OCI-LY1 (cell line): Measurements from ENCODE around the gene PDE9A.

ENCODE experiments used
- H2AFZ ChIP-seq: fragments of 200-600 bp; sonication (generic), shearing (Covaris generic); 2 replicates; pipeline ENCODE4 v1.6.0; 2014; ENCODE audit warnings: antibody characterized with exemption, mild to moderate bottlenecking, low read length
- H3F3A ChIP-seq: fragments of 200-600 bp; sonication (generic), shearing (Covaris generic); 2 replicates; pipeline ENCODE4 v1.6.0; 2014; ENCODE audit warnings: mild to moderate bottlenecking, antibody characterized with exemption, low read length, moderate library complexity; ENCODE audit not compliant: insufficient read depth
- H3K27ac ChIP-seq: fragments of 200-600 bp; sonication (generic); 2 replicates; pipeline ENCODE4 v1.5.1; 2014; ENCODE audit warnings: low read length, mixed run types, mild to moderate bottlenecking, low read depth; ENCODE audit not compliant: poor library complexity, severe bottlenecking
- H3K27me3 ChIP-seq: fragments of 200-600 bp; sonication (generic); 2 replicates; pipeline ENCODE4 v1.6.0; 2014; ENCODE audit warnings: antibody characterized with exemption, mild to moderate bottlenecking, low read length, moderate library complexity; ENCODE audit not compliant: insufficient read depth
- H3K36me3 ChIP-seq: fragments of 200-600 bp; sonication (generic); 2 replicates; pipeline ENCODE4 v1.6.1; 2014; ENCODE audit warnings: mild to moderate bottlenecking, antibody characterized with exemption, low read length, moderate library complexity, mixed read lengths; ENCODE audit not compliant: insufficient read depth
- H3K4me1 ChIP-seq: fragments of 200-600 bp; sonication (generic); 2 replicates; pipeline ENCODE4 v1.5.1; 2014; ENCODE audit warnings: mild to moderate bottlenecking, low read length, moderate library complexity; ENCODE audit not compliant: insufficient read depth, severe bottlenecking
- H3K4me2 ChIP-seq: fragments of 200-600 bp; sonication (generic), shearing (Covaris generic); 2 replicates; pipeline ENCODE4 v1.6.1; 2014; ENCODE audit warnings: low read length
- H3K4me3 ChIP-seq: fragments of 200-600 bp; sonication (generic); 2 replicates; pipeline ENCODE4 v1.5.1; 2014; ENCODE audit warnings: low read length, low read depth, mild to moderate bottlenecking, mixed read lengths; ENCODE audit not compliant: poor library complexity, severe bottlenecking
- H3K79me2 ChIP-seq: fragments of 200-600 bp; shearing (Covaris generic); 2 replicates; pipeline ENCODE4 v1.6.1; 2016; ENCODE audit warnings: mixed run types, low read length, mixed read lengths; ENCODE audit not compliant: insufficient read depth
- H3K9ac ChIP-seq: fragments of 200-600 bp; sonication (generic), shearing (Covaris generic); 2 replicates; pipeline ENCODE4 v1.6.1; 2014; ENCODE audit warnings: mild to moderate bottlenecking, low read length, mixed read lengths
- H3K9me2 ChIP-seq: fragments of 200-600 bp; sonication (generic), shearing (Covaris generic); 2 replicates; pipeline ENCODE4 v1.6.1; 2014; ENCODE audit warnings: low read depth, mild to moderate bottlenecking, low read length, mixed read lengths
- H3K9me3 ChIP-seq: fragments of 200-600 bp; shearing (Covaris generic); 2 replicates; pipeline ENCODE4 v1.6.1; 2014; ENCODE audit warnings: low read length, mixed read lengths
- H4K20me1 ChIP-seq: fragments of 200-600 bp; sonication (generic), shearing (Covaris generic); 2 replicates; pipeline ENCODE4 v1.6.0; 2016; ENCODE audit warnings: mild to moderate bottlenecking, low read length; ENCODE audit not compliant: insufficient read depth
- EZH2 ChIP-seq: fragments of 200-600 bp; sonication (generic), shearing (Covaris generic); IDR thresholded peaks from 2 replicates; pipeline ENCODE4 v1.8.0; 2017; ENCODE audit warnings: borderline replicate concordance, mixed run types, mild to moderate bottlenecking, antibody characterized with exemption, low read length, moderate library complexity, mixed read lengths
- TF ChIP-seq, protein P1 (sequence below): fragments of 200-600 bp; sonication (generic), shearing (Covaris generic); IDR thresholded peaks from 2 replicates; pipeline ENCODE4 v1.5.1; 2017; ENCODE audit warnings: mild to moderate bottlenecking, antibody characterized with exemption, low read length, moderate library complexity, mixed read lengths

Gene PDE9A

DNA sequence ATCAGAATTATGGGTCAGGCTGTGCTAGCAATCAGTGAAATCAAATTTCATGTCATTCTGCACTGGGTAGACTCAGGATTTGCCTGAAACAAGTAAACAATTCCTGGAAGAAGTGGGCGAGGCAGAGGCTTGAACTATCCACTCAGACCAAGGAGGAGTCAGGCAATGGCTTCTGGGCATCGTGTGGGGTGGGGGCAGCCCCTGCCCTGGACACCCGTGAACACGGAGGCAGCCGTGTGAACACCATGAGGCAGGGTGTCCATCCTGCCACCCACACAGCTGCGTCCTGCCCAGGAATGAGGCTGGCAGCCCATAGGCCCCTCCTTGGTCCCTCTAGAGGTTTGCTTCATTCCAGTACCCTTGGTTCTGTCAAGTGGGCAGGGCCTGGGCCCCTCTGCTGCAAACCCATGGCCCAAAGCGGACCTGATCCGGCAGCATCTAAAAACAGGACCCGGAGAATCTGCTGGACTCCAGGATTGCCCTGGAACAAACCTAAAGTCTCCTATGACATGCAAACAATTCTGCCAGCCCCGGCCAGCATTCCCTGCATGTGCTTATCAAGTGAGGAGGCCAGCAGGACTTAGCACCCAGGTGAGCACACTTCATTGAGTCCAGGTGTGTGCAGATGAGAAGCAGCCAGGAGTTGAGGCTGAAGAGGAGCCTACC, 69.5 kb downstream of the PDE9A start:
- Histone ChIP-seq H3K4me2 (no peak overlapping the region), H3F3A (no peaks in the 10 kb centered on the region), H3K9me2 (no peaks in the 10 kb centered on the region), H3K4me1 (no peaks in the 10 kb centered on the region), H3K9ac (no peak overlapping the region), H3K27ac (no peak overlapping the region), H4K20me1 (no peaks in the 10 kb centered on the region), H3K4me3 (no peak overlapping the region), H3K27me3 (no peaks in the 10 kb centered on the region), H3K36me3 (no peaks in the 10 kb centered on the region), H3K79me2 (no peaks in the 10 kb centered on the region), H2AFZ (no peak overlapping the region), H3K9me3 (no peaks in the 10 kb centered on the region)
- TF ChIP-seq, protein P1, sequence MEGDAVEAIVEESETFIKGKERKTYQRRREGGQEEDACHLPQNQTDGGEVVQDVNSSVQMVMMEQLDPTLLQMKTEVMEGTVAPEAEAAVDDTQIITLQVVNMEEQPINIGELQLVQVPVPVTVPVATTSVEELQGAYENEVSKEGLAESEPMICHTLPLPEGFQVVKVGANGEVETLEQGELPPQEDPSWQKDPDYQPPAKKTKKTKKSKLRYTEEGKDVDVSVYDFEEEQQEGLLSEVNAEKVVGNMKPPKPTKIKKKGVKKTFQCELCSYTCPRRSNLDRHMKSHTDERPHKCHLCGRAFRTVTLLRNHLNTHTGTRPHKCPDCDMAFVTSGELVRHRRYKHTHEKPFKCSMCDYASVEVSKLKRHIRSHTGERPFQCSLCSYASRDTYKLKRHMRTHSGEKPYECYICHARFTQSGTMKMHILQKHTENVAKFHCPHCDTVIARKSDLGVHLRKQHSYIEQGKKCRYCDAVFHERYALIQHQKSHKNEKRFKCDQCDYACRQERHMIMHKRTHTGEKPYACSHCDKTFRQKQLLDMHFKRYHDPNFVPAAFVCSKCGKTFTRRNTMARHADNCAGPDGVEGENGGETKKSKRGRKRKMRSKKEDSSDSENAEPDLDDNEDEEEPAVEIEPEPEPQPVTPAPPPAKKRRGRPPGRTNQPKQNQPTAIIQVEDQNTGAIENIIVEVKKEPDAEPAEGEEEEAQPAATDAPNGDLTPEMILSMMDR = no peak

DNA sequence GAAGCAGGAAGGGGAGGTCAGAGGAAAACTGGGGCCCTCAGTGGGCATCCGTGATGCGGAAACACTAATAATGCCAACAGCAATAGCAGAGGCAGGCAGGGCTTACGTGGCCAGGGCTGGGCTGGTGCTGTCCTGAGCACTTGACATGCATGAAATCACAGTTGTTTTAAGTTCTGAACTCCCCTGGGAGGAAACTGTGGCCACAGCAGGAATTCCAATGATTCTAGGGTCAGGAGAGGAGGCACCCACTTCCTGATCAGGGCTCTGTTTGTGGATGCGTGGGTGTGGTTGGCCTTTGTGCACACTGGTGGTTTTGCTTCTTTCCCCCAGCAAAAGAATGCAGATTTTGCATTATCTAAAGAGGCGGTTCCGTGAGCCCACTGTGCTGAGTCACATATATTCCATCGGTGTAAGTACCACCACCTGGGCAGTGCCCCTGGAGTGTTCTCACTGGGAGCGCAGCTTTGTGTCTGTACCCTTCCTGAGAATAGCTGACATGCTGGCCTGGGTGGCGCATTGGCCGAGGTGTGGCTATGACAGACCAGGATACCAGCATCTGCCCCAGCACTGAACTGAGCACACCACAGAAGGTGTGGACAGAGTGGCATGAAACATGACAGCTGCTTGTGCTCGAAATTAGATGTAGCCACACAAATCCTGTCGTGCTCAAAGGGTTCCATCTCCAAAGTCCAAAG, 71.0 kb downstream of the PDE9A start:
- H2AFZ ChIP-seq = no peak overlapping the region
- H3K79me2 ChIP-seq = no peaks in the 10 kb centered on the region
- TF ChIP-seq, protein P1 = no peak
- no peak for TF ChIP-seq EZH2
- no peak overlapping the region for H3K9ac ChIP-seq
- no peak overlapping the region for H3K27ac ChIP-seq
- H4K20me1 ChIP-seq = no peaks in the 10 kb centered on the region
- H3K9me2 ChIP-seq = no peaks in the 10 kb centered on the region
- no peaks in the 10 kb centered on the region for H3K9me3 ChIP-seq
- no peaks in the 10 kb centered on the region for H3K36me3 ChIP-seq
- H3K4me2 ChIP-seq = no peak overlapping the region
- H3K4me1 ChIP-seq = no peaks in the 10 kb centered on the region
- H3F3A ChIP-seq = no peaks in the 10 kb centered on the region
- H3K4me3 ChIP-seq = no peak overlapping the region
- H3K27me3 ChIP-seq = peaks cover 6% of the 10 kb centered on the region; the same call in 1 of the 2 replicates

DNA sequence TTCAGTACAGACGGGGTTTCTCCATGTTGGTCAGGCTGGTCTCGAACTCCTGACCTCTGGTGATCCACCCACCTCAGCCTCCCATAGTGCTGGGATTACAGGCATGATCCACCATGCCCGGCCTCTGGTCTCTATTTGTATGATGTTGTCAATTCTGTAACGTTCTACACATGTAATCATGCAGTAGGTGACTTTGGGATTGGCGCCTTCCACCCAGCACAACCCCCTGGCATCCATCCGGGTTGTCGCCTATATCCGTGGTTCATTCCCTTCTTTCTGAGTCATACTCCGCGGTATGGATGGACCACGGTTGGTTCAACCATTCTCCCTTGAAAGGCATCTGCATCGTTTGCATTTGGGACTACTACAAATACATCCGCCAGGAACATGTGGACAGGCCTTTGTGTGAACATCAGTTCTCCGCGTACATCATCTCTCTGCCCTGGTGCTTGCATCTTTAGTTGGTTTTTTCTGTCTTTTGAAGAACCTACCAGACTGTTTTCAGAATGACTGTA, 72.1 kb downstream of the PDE9A start:
- TF ChIP-seq EZH2 = no peak
- TF ChIP-seq, protein P1 = no peak
- Histone ChIP-seq H3K4me3 (no peak overlapping the region), H3K27me3 (peaks cover 10% of the 10 kb centered on the region; the same call in 1 of the 2 replicates), H3K4me1 (no peaks in the 10 kb centered on the region), H3K9ac (no peak overlapping the region), H3K36me3 (no peaks in the 10 kb centered on the region), H3F3A (no peaks in the 10 kb centered on the region), H3K9me2 (no peaks in the 10 kb centered on the region), H3K27ac (no peak overlapping the region), H3K9me3 (no peaks in the 10 kb centered on the region), H3K4me2 (no peak overlapping the region), H3K79me2 (no peaks in the 10 kb centered on the region), H2AFZ (no peak overlapping the region), H4K20me1 (no peaks in the 10 kb centered on the region)
